Measurements from ENCODE around the gene SYNE2. TPM values are rescaled to one million over a fixed set of nuclear protein-coding genes. Genes with fewer than 3 reads are reported as not detected.

The SYNE2 gene
- total and polyA plus RNA-seq, 2 of the 8 experiments (the other 6 are each of a cell fraction or from before 2014, with no cell fraction given) = 32.6 to 46.1 TPM

- no peak for TF ChIP-seq CHD7 (IDR thresholded peaks at IDR 0.05; ENCODE audit: insufficient replicate concordance, low read length)
- no peak for TF ChIP-seq CHD2 (IDR thresholded peaks at IDR 0.05; ENCODE audit: low read length)
Observed at GRCh38 chr14:64080452-64080851, 227.6 kb downstream of the SYNE2 start (continued).

Data from H1 (cell line).